DOHH2 (cell line): Measurements from ENCODE around the gene EHMT1.

Experiments used
- EZH2phosphoT487 ChIP-seq: fragments of 200-600 bp; sonication (generic); IDR thresholded peaks from 2 replicates; pipeline ENCODE4 v1.6.1; 2017; ENCODE audit warnings: borderline replicate concordance, mild to moderate bottlenecking, antibody characterized with exemption, low read length, moderate library complexity, mixed read lengths
- TF ChIP-seq, protein P1 (sequence below): fragments of 200-600 bp; sonication (generic); IDR thresholded peaks from one replicate; pipeline ENCODE4 v1.5.1; 2014; ENCODE audit warnings: antibody characterized with exemption, mild to moderate bottlenecking, low read depth, low read length; ENCODE audit not compliant: poor library complexity, severe bottlenecking

DNA sequence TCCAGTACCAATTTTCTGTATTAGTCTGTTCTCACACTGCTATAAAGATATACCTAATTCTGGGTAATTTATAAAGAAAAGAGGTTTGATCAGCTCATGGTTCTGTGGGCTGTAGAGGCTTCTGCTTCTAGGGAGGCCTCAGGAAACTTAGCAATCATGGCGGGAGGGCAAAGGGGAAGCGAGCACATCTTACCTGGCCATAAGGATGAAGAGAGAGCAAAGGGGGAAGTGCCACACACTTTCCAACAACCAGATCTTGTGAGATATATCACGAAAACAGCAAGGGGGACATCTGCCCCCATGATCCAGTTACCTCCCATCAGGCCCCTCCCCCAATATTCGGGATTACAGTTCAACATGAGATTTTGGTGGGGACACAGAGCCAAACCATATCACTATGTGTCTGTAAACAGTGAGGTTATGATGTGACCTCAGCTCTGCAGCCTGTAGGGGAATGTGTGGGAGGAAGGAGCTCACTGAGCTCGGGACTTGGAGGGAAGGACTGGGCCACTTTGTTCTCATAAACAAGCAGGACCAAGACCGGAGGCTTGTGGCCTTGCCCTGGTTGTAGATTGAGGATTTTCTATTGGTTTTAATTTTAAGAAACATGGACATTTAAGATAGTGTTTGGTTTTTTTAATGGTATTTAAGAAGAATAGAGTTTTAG is 85.2 kb downstream of the EHMT1 start:
- TF ChIP-seq, protein P1, sequence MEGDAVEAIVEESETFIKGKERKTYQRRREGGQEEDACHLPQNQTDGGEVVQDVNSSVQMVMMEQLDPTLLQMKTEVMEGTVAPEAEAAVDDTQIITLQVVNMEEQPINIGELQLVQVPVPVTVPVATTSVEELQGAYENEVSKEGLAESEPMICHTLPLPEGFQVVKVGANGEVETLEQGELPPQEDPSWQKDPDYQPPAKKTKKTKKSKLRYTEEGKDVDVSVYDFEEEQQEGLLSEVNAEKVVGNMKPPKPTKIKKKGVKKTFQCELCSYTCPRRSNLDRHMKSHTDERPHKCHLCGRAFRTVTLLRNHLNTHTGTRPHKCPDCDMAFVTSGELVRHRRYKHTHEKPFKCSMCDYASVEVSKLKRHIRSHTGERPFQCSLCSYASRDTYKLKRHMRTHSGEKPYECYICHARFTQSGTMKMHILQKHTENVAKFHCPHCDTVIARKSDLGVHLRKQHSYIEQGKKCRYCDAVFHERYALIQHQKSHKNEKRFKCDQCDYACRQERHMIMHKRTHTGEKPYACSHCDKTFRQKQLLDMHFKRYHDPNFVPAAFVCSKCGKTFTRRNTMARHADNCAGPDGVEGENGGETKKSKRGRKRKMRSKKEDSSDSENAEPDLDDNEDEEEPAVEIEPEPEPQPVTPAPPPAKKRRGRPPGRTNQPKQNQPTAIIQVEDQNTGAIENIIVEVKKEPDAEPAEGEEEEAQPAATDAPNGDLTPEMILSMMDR: no peak
- TF ChIP-seq EZH2phosphoT487: no peak
